ENCODE results near the gene CHPF. TPM values are rescaled to one million over a fixed set of nuclear protein-coding genes. Genes with fewer than 3 reads are reported as not detected.
A peak's percentile ranks its signal among the peaks of the same experiment; 100 is the strongest.

CHPF gene, protein sequence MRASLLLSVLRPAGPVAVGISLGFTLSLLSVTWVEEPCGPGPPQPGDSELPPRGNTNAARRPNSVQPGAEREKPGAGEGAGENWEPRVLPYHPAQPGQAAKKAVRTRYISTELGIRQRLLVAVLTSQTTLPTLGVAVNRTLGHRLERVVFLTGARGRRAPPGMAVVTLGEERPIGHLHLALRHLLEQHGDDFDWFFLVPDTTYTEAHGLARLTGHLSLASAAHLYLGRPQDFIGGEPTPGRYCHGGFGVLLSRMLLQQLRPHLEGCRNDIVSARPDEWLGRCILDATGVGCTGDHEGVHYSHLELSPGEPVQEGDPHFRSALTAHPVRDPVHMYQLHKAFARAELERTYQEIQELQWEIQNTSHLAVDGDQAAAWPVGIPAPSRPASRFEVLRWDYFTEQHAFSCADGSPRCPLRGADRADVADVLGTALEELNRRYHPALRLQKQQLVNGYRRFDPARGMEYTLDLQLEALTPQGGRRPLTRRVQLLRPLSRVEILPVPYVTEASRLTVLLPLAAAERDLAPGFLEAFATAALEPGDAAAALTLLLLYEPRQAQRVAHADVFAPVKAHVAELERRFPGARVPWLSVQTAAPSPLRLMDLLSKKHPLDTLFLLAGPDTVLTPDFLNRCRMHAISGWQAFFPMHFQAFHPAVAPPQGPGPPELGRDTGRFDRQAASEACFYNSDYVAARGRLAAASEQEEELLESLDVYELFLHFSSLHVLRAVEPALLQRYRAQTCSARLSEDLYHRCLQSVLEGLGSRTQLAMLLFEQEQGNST
- polyA plus RNA-seq, result 10 to 100 TPM in 3 of 4 donors, 1 to 10 TPM in 1; 8.7 to 96.1 (median 50.4) TPM
- long read RNA-seq, donor 1, result 0 reads
- long read RNA-seq, donor 2, transcript CHPF-201 (4 exons, 3,013 nt), result major isoform, 12 of 15 reads
- long read RNA-seq, donor 2, partial matches to known transcripts, result 0 of 15 reads
- long read RNA-seq, donor 2, other reads (novel, unspliced or antisense), result 0 of 15 reads
- long read RNA-seq, donor 3, transcript CHPF-201 (4 exons, 3,013 nt), result major isoform, 12 of 21 reads
- long read RNA-seq, donor 3, partial matches to known transcripts, result 5 of 21 reads
- long read RNA-seq, donor 3, other reads (novel, unspliced or antisense), result 0 of 21 reads
- long read RNA-seq, donor 4, result 0 reads
- long read RNA-seq, donor 5, partial matches to known transcripts, result 0 of 1 reads
- long read RNA-seq, donor 5, other reads (novel, unspliced or antisense), result 0 of 1 reads
- long read RNA-seq, donor 6, transcript CHPF-201 (4 exons, 3,013 nt), result major isoform, 20 of 69 reads
- long read RNA-seq, donor 6, partial matches to known transcripts, result 49 of 69 reads
- long read RNA-seq, donor 6, other reads (novel, unspliced or antisense), result 0 of 69 reads
- long read RNA-seq, donor 7, result 0 reads
- long read RNA-seq, donor 8, partial matches to known transcripts, result 0 of 4 reads
- long read RNA-seq, donor 8, other reads (novel, unspliced or antisense), result 0 of 4 reads
- long read RNA-seq, donor 9, partial matches to known transcripts, result 0 of 4 reads
- long read RNA-seq, donor 9, other reads (novel, unspliced or antisense), result 0 of 4 reads
- long read RNA-seq, donor 10, transcript CHPF-201 (4 exons, 3,013 nt), result major isoform, 29 of 29 reads
- long read RNA-seq, donor 10, partial matches to known transcripts, result 0 of 29 reads
- long read RNA-seq, donor 10, other reads (novel, unspliced or antisense), result 0 of 29 reads

DNA sequence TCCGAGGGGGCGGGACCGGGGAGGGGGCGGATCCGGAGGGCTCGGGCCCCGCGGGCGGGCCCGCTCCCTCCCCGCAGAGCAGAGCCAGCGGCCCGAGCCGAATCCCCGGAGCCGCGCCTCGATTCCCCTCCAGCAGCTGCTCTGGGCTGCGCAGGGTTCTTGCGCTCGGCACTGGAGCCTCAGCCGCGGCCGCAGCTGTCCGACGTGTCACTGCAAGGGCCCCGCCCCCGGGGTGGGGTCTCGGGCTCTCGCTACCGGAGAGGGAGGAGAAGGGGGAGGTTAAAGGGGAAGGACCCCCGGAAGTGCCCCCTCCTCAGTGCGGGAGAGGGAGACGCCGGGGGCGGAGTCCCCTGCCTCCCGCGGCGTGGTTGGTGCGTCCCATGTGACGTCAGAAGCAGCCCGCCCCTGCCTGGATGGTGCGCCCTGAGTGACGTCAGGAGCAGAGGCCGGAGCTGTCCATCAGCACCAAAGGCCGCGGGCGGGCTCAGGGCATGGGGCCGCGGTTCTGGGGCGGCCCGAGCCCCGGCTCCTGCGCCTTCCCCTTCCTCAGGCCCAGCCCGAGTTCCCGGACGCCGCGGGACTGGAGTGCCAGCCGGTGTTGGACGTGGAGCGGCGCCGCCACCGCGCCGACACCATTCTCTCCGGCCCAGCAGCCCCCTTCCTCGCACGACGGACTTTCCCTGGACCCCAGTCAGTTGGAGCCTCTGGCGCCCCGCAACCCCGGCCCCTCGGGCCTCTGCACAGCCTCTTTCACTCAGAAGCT lies at the start of gene CHPF, which contains the start of gene TMEM198:
Gene CHPF, minus strand, starts transcription at position 214 of the 763 bp plus-strand sequence. CDS start 271 bp downstream, outside the sequence.
Gene TMEM198, plus strand, starts transcription at position 433 of the 763 bp plus-strand sequence. CDS start 700 bp downstream, outside the sequence.
- H3K27me3 ChIP-seq (ENCODE audit: control insufficient read depth in 3 of 3, insufficient read depth in 3 of 3, low read length in 3 of 3), result no peaks in the 10 kb centered on the region
- WGBS, 3 donors, result 0 to 1% (median 1%) methylated on average over 50 to 75 of the region's 75 CpGs
- H3K4me3 ChIP-seq (ENCODE audit: low read depth in 1 of 3, low read length in 3 of 3), result peak within 1 kb of the TSS; percentile 60 to 81 (median 65)
- FAIRE-seq, result no peak
- H3K27ac ChIP-seq (ENCODE audit: low read depth in 1 of 3, low read length in 2 of 3), result peak within 1 kb of the TSS; percentile 84 to 96 (median 96)
- H3K9me3 ChIP-seq (ENCODE audit: control insufficient read depth in 2 of 2, insufficient read depth in 1 of 2, low read depth in 1 of 2, low read length in 1 of 2), result no peaks in the 10 kb centered on the region
- DNase-seq, result peak; percentile 95 to 99
- H3K4me1 ChIP-seq (ENCODE audit: control insufficient read depth in 3 of 3, insufficient read depth in 2 of 3, low read depth in 1 of 3, low read length in 2 of 3), result peaks cover 4 to 49% (median 5%) of the 10 kb centered on the region in 3 donors
- H3K36me3 ChIP-seq (ENCODE audit: control insufficient read depth in 3 of 3, insufficient read depth in 2 of 3, low read depth in 1 of 3, low read length in 3 of 3), result peaks cover 3 to 49% (median 9%) of the 10 kb centered on the region in 3 donors

DNA sequence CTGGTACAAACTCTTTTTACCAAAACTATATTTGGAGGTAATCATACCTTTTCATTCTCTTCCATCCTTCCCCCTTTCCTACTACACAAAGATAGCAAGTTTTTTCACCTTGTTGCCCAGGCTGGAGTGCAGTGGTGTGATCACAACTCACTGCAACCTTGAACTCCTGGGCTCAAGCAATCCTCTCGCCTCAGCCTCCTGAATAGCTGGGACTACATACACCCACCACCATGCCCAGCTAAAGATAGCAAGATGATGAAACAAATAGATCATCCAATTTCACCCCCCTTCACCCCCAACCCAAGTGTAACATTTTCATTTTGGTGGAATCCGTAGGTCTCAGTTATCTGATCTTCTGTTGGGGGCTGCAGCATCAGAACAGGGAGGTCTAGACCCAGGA lies 49.5 kb upstream of the CHPF start:
- WGBS, 3 donors, result 66 to 89% (median 80%) methylated on average over 2 of the region's 2 CpGs
- no peaks in the 10 kb centered on the region for H3K36me3 ChIP-seq (ENCODE audit: control insufficient read depth in 3 of 3, insufficient read depth in 2 of 3, low read depth in 1 of 3, low read length in 3 of 3)
- H3K9me3 ChIP-seq (ENCODE audit: control insufficient read depth in 2 of 2, insufficient read depth in 1 of 2, low read depth in 1 of 2, low read length in 1 of 2), result no peaks in the 10 kb centered on the region
- DNase-seq, result no peak
- no peak for FAIRE-seq
- H3K4me1 ChIP-seq (ENCODE audit: control insufficient read depth in 3 of 3, insufficient read depth in 2 of 3, low read depth in 1 of 3, low read length in 2 of 3), result peaks cover 0 to 13% (median 0%) of the 10 kb centered on the region in 3 donors
- H3K4me3 ChIP-seq (ENCODE audit: low read depth in 1 of 3, low read length in 3 of 3), result no peak overlapping the region
- H3K27me3 ChIP-seq (ENCODE audit: control insufficient read depth in 3 of 3, insufficient read depth in 3 of 3, low read length in 3 of 3), result no peaks in the 10 kb centered on the region
- H3K27ac ChIP-seq (ENCODE audit: low read depth in 1 of 3, low read length in 2 of 3), result no peak overlapping the region

GRCh38 chr2:219592736-219593135 lies 49.1 kb upstream of the CHPF start:
- Histone ChIP-seq H3K4me3 (ENCODE audit: low read depth in 1 of 3, low read length in 3 of 3) (no peak overlapping the region), H3K36me3 (ENCODE audit: control insufficient read depth in 3 of 3, insufficient read depth in 2 of 3, low read depth in 1 of 3, low read length in 3 of 3) (no peaks in the 10 kb centered on the region), H3K27ac (ENCODE audit: low read depth in 1 of 3, low read length in 2 of 3) (no peak overlapping the region), H3K9me3 (ENCODE audit: control insufficient read depth in 2 of 2, insufficient read depth in 1 of 2, low read depth in 1 of 2, low read length in 1 of 2) (no peaks in the 10 kb centered on the region), H3K27me3 (ENCODE audit: control insufficient read depth in 3 of 3, insufficient read depth in 3 of 3, low read length in 3 of 3) (no peaks in the 10 kb centered on the region), H3K4me1 (ENCODE audit: control insufficient read depth in 3 of 3, insufficient read depth in 2 of 3, low read depth in 1 of 3, low read length in 2 of 3) (peaks cover 0 to 13% (median 0%) of the 10 kb centered on the region in 3 donors)
- DNase-seq (no peak), FAIRE-seq (no peak)
- WGBS, 3 donors, result 83 to 87% (median 87%) methylated on average over 6 of the region's 6 CpGs

- WGBS, 3 donors, result 46 to 78% (median 59%) methylated on average over 4 of the region's 4 CpGs
- H3K27ac ChIP-seq (ENCODE audit: low read depth in 1 of 3, low read length in 2 of 3), result no peak overlapping the region
- no peak for FAIRE-seq
Measured at GRCh38 chr2:219591091-219591490, 47.5 kb upstream of the CHPF start.

GRCh38 chr2:219581346-219581745 lies 37.7 kb upstream of the CHPF start:
- Histone ChIP-seq H3K27ac (ENCODE audit: low read depth in 1 of 3, low read length in 2 of 3) (no peak overlapping the region), H3K4me3 (ENCODE audit: low read depth in 1 of 3, low read length in 3 of 3) (no peak overlapping the region), H3K36me3 (ENCODE audit: control insufficient read depth in 3 of 3, insufficient read depth in 2 of 3, low read depth in 1 of 3, low read length in 3 of 3) (no peaks in the 10 kb centered on the region), H3K27me3 (ENCODE audit: control insufficient read depth in 3 of 3, insufficient read depth in 3 of 3, low read length in 3 of 3) (peaks cover 0 to 5% (median 3%) of the 10 kb centered on the region in 3 donors), H3K9me3 (ENCODE audit: control insufficient read depth in 2 of 2, insufficient read depth in 1 of 2, low read depth in 1 of 2, low read length in 1 of 2) (no peaks in the 10 kb centered on the region), H3K4me1 (ENCODE audit: control insufficient read depth in 3 of 3, insufficient read depth in 2 of 3, low read depth in 1 of 3, low read length in 2 of 3) (peaks cover 0 to 10% (median 0%) of the 10 kb centered on the region in 3 donors)
- WGBS, 3 donors, result 66 to 78% (median 77%) methylated on average over 2 of the region's 2 CpGs
- no peak for FAIRE-seq
- DNase-seq, result no peak

More at GRCh38 chr2:219591091-219591490, 47.5 kb upstream of the CHPF start:
- no peak overlapping the region for H3K4me3 ChIP-seq (ENCODE audit: low read depth in 1 of 3, low read length in 3 of 3)
- H3K9me3 ChIP-seq (ENCODE audit: control insufficient read depth in 2 of 2, insufficient read depth in 1 of 2, low read depth in 1 of 2, low read length in 1 of 2), result no peaks in the 10 kb centered on the region
- H3K36me3 ChIP-seq (ENCODE audit: control insufficient read depth in 3 of 3, insufficient read depth in 2 of 3, low read depth in 1 of 3, low read length in 3 of 3), result no peaks in the 10 kb centered on the region
- peaks cover 0 to under 1% (median 0%) of the 10 kb centered on the region in 3 donors for H3K27me3 ChIP-seq (ENCODE audit: control insufficient read depth in 3 of 3, insufficient read depth in 3 of 3, low read length in 3 of 3)
- DNase-seq, result no peak
- peaks cover 0 to 7% (median 0%) of the 10 kb centered on the region in 3 donors for H3K4me1 ChIP-seq (ENCODE audit: control insufficient read depth in 3 of 3, insufficient read depth in 2 of 3, low read depth in 1 of 3, low read length in 2 of 3)

GRCh38 chr2:219578811-219579613 lies 35.4 kb upstream of the CHPF start:
- H3K36me3 ChIP-seq (ENCODE audit: control insufficient read depth in 3 of 3, insufficient read depth in 2 of 3, low read depth in 1 of 3, low read length in 3 of 3), result no peaks in the 10 kb centered on the region
- H3K9me3 ChIP-seq (ENCODE audit: control insufficient read depth in 2 of 2, insufficient read depth in 1 of 2, low read depth in 1 of 2, low read length in 1 of 2), result no peaks in the 10 kb centered on the region
- peaks cover 0 to 8% (median 2%) of the 10 kb centered on the region in 3 donors for H3K27me3 ChIP-seq (ENCODE audit: control insufficient read depth in 3 of 3, insufficient read depth in 3 of 3, low read length in 3 of 3)
- no peak for FAIRE-seq
- DNase-seq, result no peak
- 76 to 80% (median 79%) methylated on average over 8 of the region's 8 CpGs for WGBS, 3 donors
- no peak overlapping the region for H3K27ac ChIP-seq (ENCODE audit: low read depth in 1 of 3, low read length in 2 of 3)
- H3K4me1 ChIP-seq (ENCODE audit: control insufficient read depth in 3 of 3, insufficient read depth in 2 of 3, low read depth in 1 of 3, low read length in 2 of 3), result peaks cover 0 to 11% (median 0%) of the 10 kb centered on the region in 3 donors
- H3K4me3 ChIP-seq (ENCODE audit: low read depth in 1 of 3, low read length in 3 of 3), result no peak overlapping the region

All from small intestine (tissue), 16 donors.